CD4-positive, alpha-beta memory T cell (primary cell): ENCODE data around the gene HSPBP1. TPM values are rescaled to one million over a fixed set of nuclear protein-coding genes. Genes with fewer than 3 reads are reported as not detected.

ENCODE experiments used
- CTCF ChIA-PET: fragments of 350-600 bp; sonication (Branson Sonifier 250); formaldehyde crosslinking; loops from one replicate; lab custom pipeline; 2021; ENCODE audit warnings: inconsistent platforms; ENCODE audit not compliant: partially characterized antibody; lab: Charles Lee
- POLR2A ChIA-PET: fragments of 350-600 bp; sonication (Branson Sonifier 250); formaldehyde crosslinking; loops from one replicate; lab custom pipeline; 2021; ENCODE audit not compliant: partially characterized antibody; lab: Charles Lee
- DNase-seq, 5 donors: peaks; one replicate each; pipeline versions ENCODE4 v3.0.0 to v3.0.0-alpha.2; 2020 to 2022; ENCODE audit warnings: mixed read lengths in 1 of 5
- H3K27ac ChIP-seq: one replicate; pipeline ENCODE4 v1.7.0; 2013; ENCODE audit warnings: low read depth, low read length
- H3K27me3 ChIP-seq: 2 replicates; pipeline ENCODE4 v1.7.0; 2013; ENCODE audit warnings: mild to moderate bottlenecking, low read length, moderate library complexity; ENCODE audit not compliant: insufficient read depth
- H3K36me3 ChIP-seq: 2 replicates; pipeline ENCODE4 v1.7.0; 2013; ENCODE audit warnings: mild to moderate bottlenecking, low read length, moderate library complexity; ENCODE audit not compliant: insufficient read depth
- H3K4me1 ChIP-seq: 2 replicates; pipeline ENCODE4 v1.7.0; 2013; ENCODE audit warnings: mild to moderate bottlenecking, low read length, moderate library complexity; ENCODE audit not compliant: insufficient read depth
- H3K4me3 ChIP-seq, 2 donors: one replicate each; pipeline ENCODE4 v1.7.0; 2013; ENCODE audit warnings: low read length in 2 of 2, mild to moderate bottlenecking in 1 of 2
- H3K9me3 ChIP-seq, 2 donors: one replicate each; pipeline ENCODE4 v1.7.0; 2013; ENCODE audit warnings: low read length in 2 of 2, control low read depth in 1 of 2; ENCODE audit not compliant: control insufficient read depth in 1 of 2
- H3K27ac Mint-ChIP-seq, 7 donors: one replicate each; pipeline ENCODE4 v1.8.0; 2020 to 2021; ENCODE audit warnings: mixed read lengths in 7 of 7, mild to moderate bottlenecking in 6 of 7, inconsistent platforms in 3 of 7, moderate library complexity in 3 of 7
- H3K27me3 Mint-ChIP-seq, 2 donors: one replicate each; pipeline ENCODE4 v1.8.0; 2020 to 2021; ENCODE audit warnings: mixed read lengths in 2 of 2
- H3K36me3 Mint-ChIP-seq, 2 donors: one replicate each; pipeline ENCODE4 v1.8.0; 2020 to 2021; ENCODE audit warnings: mixed read lengths in 2 of 2, inconsistent platforms in 1 of 2, mild to moderate bottlenecking in 1 of 2
- H3K4me1 Mint-ChIP-seq, 4 donors: one replicate each; pipeline ENCODE4 v1.8.0; 2020 to 2021; ENCODE audit warnings: mixed read lengths in 4 of 4, mild to moderate bottlenecking in 1 of 4
- H3K4me3 Mint-ChIP-seq, 8 donors: one replicate each; pipeline ENCODE4 v1.8.0; 2020 to 2021; ENCODE audit warnings: mixed read lengths in 8 of 8, mild to moderate bottlenecking in 7 of 8, moderate library complexity in 6 of 8, inconsistent platforms in 3 of 8
- H3K9me3 Mint-ChIP-seq, 8 donors: one replicate each; pipeline ENCODE4 v1.8.0; 2020 to 2021; ENCODE audit warnings: mixed read lengths in 8 of 8, mild to moderate bottlenecking in 5 of 8, inconsistent platforms in 3 of 8, moderate library complexity in 1 of 8
- intact Hi-C: fragments of 100-400 bp; cut with micrococcal nuclease; formaldehyde crosslinking; loops from one replicate; pipeline ENCODE4 v1.15.1; 2023
- polyA plus RNA-seq, 2 donors: library from polyadenylated mRNA; unstranded; fragments of 300-500 nt; fragmentation: Illumina TruSeq; gene quantifications; one replicate each; pipeline ENCODE4 v1.2.3, GENCODE V29; 2021
- total RNA-seq, 2 experiments: library from RNA; stranded (reverse); gene quantifications; one replicate each; pipeline ENCODE4 v1.2.3, GENCODE V29; 2021

The HSPBP1 gene
- total and polyA plus RNA-seq, 4 experiments from 2014 or later = 17.9 to 38.7 (median 27.1) TPM

GRCh38 chr19:55283548-55284377 is 3.9 kb upstream of the HSPBP1 start, which contains the start of gene BRSK1:
Gene BRSK1, plus strand, starts transcription at chr19:55283997. Its CDS starts 446 bp downstream, at chr19:55284443.
- Histone ChIP-seq H3K27ac (no peak within 1 kb of the TSS), H3K4me3 (no peak within 1 kb of the TSS), H3K27me3 (no peaks in the 10 kb centered on the region), H3K4me1 (peaks cover 22% of the 10 kb centered on the region), H3K9me3 (no peaks in the 10 kb centered on the region), H3K36me3 (no peaks in the 10 kb centered on the region)
- intact Hi-C loops = no loop called here
- Mint-ChIP-seq H3K4me1 (peaks cover 20 to 47% (median 27%) of the 10 kb centered on the region in 4 donors), H3K4me3 (peak within 1 kb of the TSS in 7 of 8 donors; percentile 43 to 79 (median 62)), H3K27ac (peak within 1 kb of the TSS in 6 of 7 donors; percentile 72 to 95 (median 82)), H3K27me3 (no peaks in the 10 kb centered on the region), H3K9me3 (no peaks in the 10 kb centered on the region), H3K36me3 (peaks cover 0 to 6% of the 10 kb centered on the region in 2 donors)
- ChIA-PET CTCF (no interaction called here), POLR2A (interaction anchor here (0.8 to 8.1 kb wide), 3 partner anchors 26 to 124 kb away, joined by 3 to 199 read pairs (median 3); partner anchors contain the start of genes KMT5C, PPP6R1 and UBE2S)
- peak; percentile 22 to 63 (median 35) for DNase-seq

DNA sequence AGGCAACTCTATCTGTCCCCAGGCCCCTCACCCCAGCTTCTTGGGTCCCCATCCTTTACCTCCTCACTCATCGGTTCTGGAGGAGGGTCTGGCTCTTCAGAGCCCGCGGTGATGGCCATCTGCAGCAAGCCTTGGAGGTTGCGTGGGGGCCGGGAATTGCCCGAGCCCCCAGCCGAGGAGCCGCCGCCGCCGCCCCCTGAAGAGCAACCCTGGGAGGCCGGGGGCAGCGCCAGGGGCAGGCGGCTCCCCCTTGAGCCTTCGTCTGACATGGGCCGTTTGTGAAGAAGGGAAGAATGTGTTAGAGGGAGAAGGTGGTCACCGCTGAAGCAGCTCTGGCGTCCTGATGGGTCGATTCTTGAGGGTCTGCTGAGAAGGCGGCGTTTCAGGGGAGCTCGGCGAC is 570 bp downstream of the HSPBP1 start:
- ChIA-PET POLR2A (interaction anchor here (0.9 to 8.1 kb wide), 13 partner anchors 13 to 364 kb away, joined by 3 to 199 read pairs (median 6); partner anchors contain the start of genes FIZ1, KMT5C, PPP6R1 and TMEM238), CTCF (interaction anchor here (0.8 to 3.9 kb wide), 5 partner anchors 14 to 189 kb away, joined by 3 to 27 read pairs (median 5); partner anchors contain the start of gene TMEM238)
- Histone ChIP-seq H3K9me3 (no peaks in the 10 kb centered on the region), H3K36me3 (no peaks in the 10 kb centered on the region), H3K4me3 (peak overlapping the region; percentile 95 to 98), H3K27me3 (no peaks in the 10 kb centered on the region), H3K27ac (peak overlapping the region; percentile 69), H3K4me1 (peaks cover 39% of the 10 kb centered on the region)
- H3K9me3 Mint-ChIP-seq = no peaks in the 10 kb centered on the region
- H3K4me3 Mint-ChIP-seq = peak overlapping the region; percentile 92 to 100 (median 98)
- peaks cover 24 to 53% (median 34%) of the 10 kb centered on the region in 4 donors for H3K4me1 Mint-ChIP-seq
- peaks cover 15 to 27% of the 10 kb centered on the region in 2 donors for H3K36me3 Mint-ChIP-seq
- intact Hi-C loops = no loop called here
- peak overlapping the region; percentile 87 to 100 (median 100) for H3K27ac Mint-ChIP-seq
- H3K27me3 Mint-ChIP-seq = no peaks in the 10 kb centered on the region
- DNase-seq = no peak

GRCh38 chr19:55278391-55279135 is 1.3 kb downstream of the HSPBP1 start:
- Mint-ChIP-seq H3K27me3 (no peaks in the 10 kb centered on the region), H3K4me1 (peaks cover 23 to 51% (median 32%) of the 10 kb centered on the region in 4 donors), H3K9me3 (no peaks in the 10 kb centered on the region), H3K4me3 (peak overlapping the region; percentile 30 to 98 (median 70)), H3K27ac (peak overlapping the region; percentile 67 to 100 (median 87)), H3K36me3 (peaks cover 18 to 29% of the 10 kb centered on the region in 2 donors)
- CTCF ChIA-PET = interaction anchor here (0.8 to 2.0 kb wide), 6 partner anchors 13 to 225 kb away, joined by 3 to 7 read pairs (median 4); no protein-coding TSS in a partner anchor
- Histone ChIP-seq H3K27ac (peak overlapping the region; percentile 69), H3K27me3 (no peaks in the 10 kb centered on the region), H3K9me3 (no peaks in the 10 kb centered on the region), H3K36me3 (peaks cover 4% of the 10 kb centered on the region), H3K4me1 (peaks cover 38% of the 10 kb centered on the region), H3K4me3 (no peak overlapping the region)
- DNase-seq = no peak
- intact Hi-C loops = no loop called here
- POLR2A ChIA-PET = interaction anchor here (1.8 to 8.1 kb wide), 5 partner anchors 21 to 129 kb away, joined by 10 to 199 read pairs (median 14); partner anchors contain the start of genes KMT5C, PPP6R1, TMEM238 and UBE2S

GRCh38 chr19:55277494-55277893 is 2.4 kb downstream of the HSPBP1 start:
- ChIA-PET POLR2A (interaction anchor here (0.7 to 8.1 kb wide), 3 partner anchors 20 to 130 kb away, joined by 3 to 199 read pairs (median 5); partner anchors contain the start of genes KMT5C, PPP6R1 and UBE2S), CTCF (interaction anchor here (1.0 to 2.0 kb wide), 4 partner anchors 17 to 226 kb away, joined by 3 to 7 read pairs (median 4); no protein-coding TSS in a partner anchor)
- H3K36me3 ChIP-seq = peaks cover 9% of the 10 kb centered on the region
- H3K27ac ChIP-seq = no peak overlapping the region
- peaks cover 33% of the 10 kb centered on the region for H3K4me1 ChIP-seq
- H3K4me3 ChIP-seq = no peak overlapping the region
- intact Hi-C loops = no loop called here
- peak overlapping the region in 3 of 8 donors; percentile 40 to 62 (median 43) for H3K4me3 Mint-ChIP-seq
- no peaks in the 10 kb centered on the region for H3K9me3 ChIP-seq
- H3K27ac Mint-ChIP-seq = peak overlapping the region in 4 of 7 donors; percentile 32 to 91 (median 80)
- H3K36me3 Mint-ChIP-seq = peaks cover 25 to 36% of the 10 kb centered on the region in 2 donors
- no peak for DNase-seq
- no peaks in the 10 kb centered on the region for H3K27me3 ChIP-seq
- H3K27me3 Mint-ChIP-seq = no peaks in the 10 kb centered on the region
- peaks cover 17 to 40% (median 25%) of the 10 kb centered on the region in 4 donors for H3K4me1 Mint-ChIP-seq
- no peaks in the 10 kb centered on the region for H3K9me3 Mint-ChIP-seq

- Mint-ChIP-seq H3K27me3 (no peaks in the 10 kb centered on the region), H3K9me3 (no peaks in the 10 kb centered on the region), H3K36me3 (peaks cover 30 to 41% of the 10 kb centered on the region in 2 donors), H3K4me1 (peaks cover 17 to 38% (median 25%) of the 10 kb centered on the region in 4 donors), H3K4me3 (peak overlapping the region in 6 of 8 donors; percentile 17 to 48 (median 43)), H3K27ac (peak overlapping the region; percentile 48 to 94 (median 82))
- Histone ChIP-seq H3K36me3 (peaks cover 14% of the 10 kb centered on the region), H3K27me3 (no peaks in the 10 kb centered on the region), H3K9me3 (no peaks in the 10 kb centered on the region), H3K4me3 (no peak overlapping the region), H3K27ac (peak overlapping the region; percentile 36), H3K4me1 (peaks cover 33% of the 10 kb centered on the region)
- DNase-seq = no peak
- CTCF ChIA-PET = interaction anchor here (1.0 to 2.0 kb wide), 2 partner anchors 23 to 227 kb away, joined by 3 to 7 read pairs; no protein-coding TSS in a partner anchor
- intact Hi-C loops = no loop called here
- POLR2A ChIA-PET = interaction anchor here (0.7 to 8.1 kb wide), 3 partner anchors 19 to 131 kb away, joined by 3 to 199 read pairs (median 5); partner anchors contain the start of genes KMT5C, PPP6R1 and UBE2S
Measured at GRCh38 chr19:55276720-55277430, 3.0 kb downstream of the HSPBP1 start.
